Peyer's patch (tissue), 4 donors: ENCODE data around the gene NCK2.

ENCODE experiments used
- POLR2A ChIP-seq, 2 donors: fragments of 450-650 bp; IDR thresholded peaks; one replicate each; pipeline ENCODE4 v1.5.1; 2017; ENCODE audit warnings: antibody characterized with exemption in 2 of 2, mild to moderate bottlenecking in 2 of 2, moderate library complexity in 2 of 2
- TF ChIP-seq, protein P1 (sequence below), 6 experiments: fragments of 450-650 bp in 4 of 6; fragments of 200-600 bp in 2 of 6; sonication (generic) in 1 of 6; IDR thresholded peaks; one replicate each; pipeline ENCODE4 v1.5.1; 2017 to 2019; ENCODE audit warnings: antibody characterized with exemption in 6 of 6, mild to moderate bottlenecking in 3 of 6, moderate library complexity in 1 of 6

DNA sequence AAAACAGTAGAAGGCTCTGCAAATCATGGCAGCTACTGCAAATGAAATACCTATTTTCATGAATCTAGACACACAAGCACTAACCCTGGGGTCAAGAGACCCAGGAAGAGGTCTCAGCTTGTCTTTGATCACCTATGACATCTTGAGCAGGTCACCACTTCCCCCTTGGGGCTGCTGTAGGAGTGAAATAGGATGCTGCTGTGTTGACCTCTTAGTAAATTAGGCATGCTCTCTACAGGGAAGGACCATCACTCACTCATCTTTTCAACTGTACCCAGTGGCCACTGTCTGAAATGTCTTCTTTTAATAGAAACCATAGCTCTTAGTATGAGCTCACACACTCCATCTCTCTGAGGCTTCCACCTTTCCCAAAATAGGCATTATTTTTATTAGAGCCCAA lies 83.8 kb downstream of the NCK2 start:
- TF ChIP-seq POLR2A (IDR thresholded peaks at IDR 0.05): no peak
- TF ChIP-seq, protein P1, sequence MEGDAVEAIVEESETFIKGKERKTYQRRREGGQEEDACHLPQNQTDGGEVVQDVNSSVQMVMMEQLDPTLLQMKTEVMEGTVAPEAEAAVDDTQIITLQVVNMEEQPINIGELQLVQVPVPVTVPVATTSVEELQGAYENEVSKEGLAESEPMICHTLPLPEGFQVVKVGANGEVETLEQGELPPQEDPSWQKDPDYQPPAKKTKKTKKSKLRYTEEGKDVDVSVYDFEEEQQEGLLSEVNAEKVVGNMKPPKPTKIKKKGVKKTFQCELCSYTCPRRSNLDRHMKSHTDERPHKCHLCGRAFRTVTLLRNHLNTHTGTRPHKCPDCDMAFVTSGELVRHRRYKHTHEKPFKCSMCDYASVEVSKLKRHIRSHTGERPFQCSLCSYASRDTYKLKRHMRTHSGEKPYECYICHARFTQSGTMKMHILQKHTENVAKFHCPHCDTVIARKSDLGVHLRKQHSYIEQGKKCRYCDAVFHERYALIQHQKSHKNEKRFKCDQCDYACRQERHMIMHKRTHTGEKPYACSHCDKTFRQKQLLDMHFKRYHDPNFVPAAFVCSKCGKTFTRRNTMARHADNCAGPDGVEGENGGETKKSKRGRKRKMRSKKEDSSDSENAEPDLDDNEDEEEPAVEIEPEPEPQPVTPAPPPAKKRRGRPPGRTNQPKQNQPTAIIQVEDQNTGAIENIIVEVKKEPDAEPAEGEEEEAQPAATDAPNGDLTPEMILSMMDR (IDR thresholded peaks at IDR 0.05): no peak
